Transverse colon (tissue), 4 donors: Measurements from ENCODE around the gene DPY19L3.

ENCODE experiments used
- CTCF ChIP-seq, 5 experiments: fragments of 200-600 bp in 3 of 5; fragments of 450-650 bp in 2 of 5; sonication (generic) in 3 of 5; IDR thresholded peaks; 1 replicate in 2 of 5; 2 replicates in 3 of 5; pipeline ENCODE4 v1.5.1; 2016 to 2017; ENCODE audit warnings: antibody characterized with exemption in 5 of 5, inconsistent platforms in 3 of 5, mild to moderate bottlenecking in 2 of 5, moderate library complexity in 1 of 5
- POLR2AphosphoS5 ChIP-seq, 3 donors: sonication (generic); formaldehyde crosslinking; IDR thresholded peaks; one replicate each; pipeline ENCODE4 v1.6.1; 2016; ENCODE audit warnings: antibody characterized with exemption in 3 of 3

- TF ChIP-seq CTCF (IDR thresholded peaks at IDR 0.05): no peak
- no peak for TF ChIP-seq POLR2AphosphoS5 (IDR thresholded peaks at IDR 0.05)
Observed at GRCh38 chr19:32380269-32380668, 25.3 kb upstream of the DPY19L3 start.
